ENCODE results near the gene ACBD4.

ACBD4 gene

GRCh38 chr17:45189009-45189408 lies 53.5 kb downstream of the ACBD4 start:
- no peak for DNase-seq (ENCODE audit: low read depth, low spot score)
- in situ Hi-C loops (cut with HindIII; ENCODE audit: low sequenced_read_pairs): no loop called here
- TF ChIP-seq CTCF (IDR thresholded peaks at IDR 0.05; ENCODE audit: low read depth, low read length): no peak
- H3K4me3 ChIP-seq (ENCODE audit: low read depth, low read length): no peak overlapping the region

GRCh38 chr17:45190503-45191255 lies 55.2 kb downstream of the ACBD4 start:
- TF ChIP-seq CTCF (IDR thresholded peaks at IDR 0.05; ENCODE audit: low read depth, low read length): no peak
- no peak overlapping the region for H3K4me3 ChIP-seq (ENCODE audit: low read depth, low read length)
- in situ Hi-C loops (cut with HindIII; ENCODE audit: low sequenced_read_pairs): no loop called here
- DNase-seq (ENCODE audit: low read depth, low spot score): no peak
